ENCODE results near the gene FBXL17. TPM values are rescaled to one million over a fixed set of nuclear protein-coding genes. Genes with fewer than 3 reads are reported as not detected.

Gene FBXL17
- total and polyA plus RNA-seq, 5 donors from 2014 or later: 3.8 to 27.7 (median 6.4) TPM

GRCh38 chr5:107958432-107958831 lies 423.5 kb downstream of the FBXL17 start:
- Mint-ChIP-seq H3K36me3 (no peaks in the 10 kb centered on the region), H3K4me1 (peaks cover 0 to 13% (median 6%) of the 10 kb centered on the region in 4 donors), H3K27ac (peak overlapping the region in 2 of 3 donors; percentile 6 to 27), H3K4me3 (no peak overlapping the region), H3K27me3 (no peaks in the 10 kb centered on the region), H3K9me3 (no peaks in the 10 kb centered on the region)
- H3K27ac ChIP-seq (ENCODE audit: insufficient read depth, low read length, poor library complexity, severe bottlenecking): no peak overlapping the region
- DNase-seq (no peak), ATAC-seq (ENCODE audit: low read depth in 2 of 2) (no peak)
- no peaks in the 10 kb centered on the region for H3K9me3 ChIP-seq (ENCODE audit: control insufficient read depth in 2 of 2, low read length in 2 of 2)
- H3K4me3 ChIP-seq (ENCODE audit: low read depth, low read length): no peak overlapping the region
- no peaks in the 10 kb centered on the region for H3K27me3 ChIP-seq (ENCODE audit: control insufficient read depth, insufficient read depth, low read length)
- H3K36me3 ChIP-seq (ENCODE audit: control insufficient read depth, insufficient read depth, low read length): no peaks in the 10 kb centered on the region
- no peaks in the 10 kb centered on the region for H3K4me1 ChIP-seq (ENCODE audit: control insufficient read depth, insufficient read depth, low read length, poor library complexity, severe bottlenecking)

- no peaks in the 10 kb centered on the region for H3K4me1 ChIP-seq (ENCODE audit: control insufficient read depth, insufficient read depth, low read length, poor library complexity, severe bottlenecking)
- Mint-ChIP-seq H3K27ac (no peak overlapping the region), H3K4me3 (no peak overlapping the region), H3K36me3 (no peaks in the 10 kb centered on the region), H3K4me1 (peaks cover 0 to 13% (median 8%) of the 10 kb centered on the region in 4 donors), H3K27me3 (no peaks in the 10 kb centered on the region), H3K9me3 (no peaks in the 10 kb centered on the region)
- no peak for ATAC-seq (ENCODE audit: low read depth in 2 of 2)
- H3K36me3 ChIP-seq (ENCODE audit: control insufficient read depth, insufficient read depth, low read length): no peaks in the 10 kb centered on the region
- H3K27me3 ChIP-seq (ENCODE audit: control insufficient read depth, insufficient read depth, low read length): no peaks in the 10 kb centered on the region
- DNase-seq: no peak
- H3K9me3 ChIP-seq (ENCODE audit: control insufficient read depth in 2 of 2, low read length in 2 of 2): no peaks in the 10 kb centered on the region
- no peak overlapping the region for H3K27ac ChIP-seq (ENCODE audit: insufficient read depth, low read length, poor library complexity, severe bottlenecking)
- H3K4me3 ChIP-seq (ENCODE audit: low read depth, low read length): no peak overlapping the region
These were observed 424.8 kb downstream of the FBXL17 start for GRCh38 chr5:107957051-107957450.

GRCh38 chr5:107955321-107955720 lies 426.6 kb downstream of the FBXL17 start:
- H3K4me1 Mint-ChIP-seq: peaks cover 0 to 25% (median 8%) of the 10 kb centered on the region in 4 donors
- H3K36me3 Mint-ChIP-seq: no peaks in the 10 kb centered on the region
- DNase-seq: no peak
- no peaks in the 10 kb centered on the region for H3K27me3 Mint-ChIP-seq
- no peak for ATAC-seq (ENCODE audit: low read depth in 2 of 2)
- no peaks in the 10 kb centered on the region for H3K4me1 ChIP-seq (ENCODE audit: control insufficient read depth, insufficient read depth, low read length, poor library complexity, severe bottlenecking)
- H3K4me3 Mint-ChIP-seq: no peak overlapping the region
- H3K36me3 ChIP-seq (ENCODE audit: control insufficient read depth, insufficient read depth, low read length): no peaks in the 10 kb centered on the region
- H3K27me3 ChIP-seq (ENCODE audit: control insufficient read depth, insufficient read depth, low read length): no peaks in the 10 kb centered on the region
- H3K9me3 ChIP-seq (ENCODE audit: control insufficient read depth in 2 of 2, low read length in 2 of 2): no peaks in the 10 kb centered on the region
- H3K27ac ChIP-seq (ENCODE audit: insufficient read depth, low read length, poor library complexity, severe bottlenecking): no peak overlapping the region
- H3K9me3 Mint-ChIP-seq: no peaks in the 10 kb centered on the region
- no peak overlapping the region for H3K4me3 ChIP-seq (ENCODE audit: low read depth, low read length)
- H3K27ac Mint-ChIP-seq: no peak overlapping the region

- Histone ChIP-seq H3K4me3 (ENCODE audit: low read depth, low read length) (no peak overlapping the region), H3K27me3 (ENCODE audit: control insufficient read depth, insufficient read depth, low read length) (no peaks in the 10 kb centered on the region), H3K9me3 (ENCODE audit: control insufficient read depth in 2 of 2, low read length in 2 of 2) (no peaks in the 10 kb centered on the region), H3K36me3 (ENCODE audit: control insufficient read depth, insufficient read depth, low read length) (no peaks in the 10 kb centered on the region), H3K4me1 (ENCODE audit: control insufficient read depth, insufficient read depth, low read length, poor library complexity, severe bottlenecking) (no peaks in the 10 kb centered on the region), H3K27ac (ENCODE audit: insufficient read depth, low read length, poor library complexity, severe bottlenecking) (no peak overlapping the region)
- peaks cover 4 to 33% (median 13%) of the 10 kb centered on the region in 4 donors for H3K4me1 Mint-ChIP-seq
- H3K9me3 Mint-ChIP-seq: no peaks in the 10 kb centered on the region
- H3K4me3 Mint-ChIP-seq: no peak overlapping the region
- no peaks in the 10 kb centered on the region for H3K36me3 Mint-ChIP-seq
- ATAC-seq (ENCODE audit: low read depth in 2 of 2) (no peak), DNase-seq (no peak)
- H3K27me3 Mint-ChIP-seq: no peaks in the 10 kb centered on the region
- no peak overlapping the region for H3K27ac Mint-ChIP-seq
These were observed 427.6 kb downstream of the FBXL17 start for GRCh38 chr5:107954254-107954653.

- Mint-ChIP-seq H3K27ac (no peak overlapping the region), H3K4me1 (peaks cover 4 to 31% (median 14%) of the 10 kb centered on the region in 4 donors), H3K9me3 (no peaks in the 10 kb centered on the region), H3K4me3 (no peak overlapping the region), H3K27me3 (no peaks in the 10 kb centered on the region), H3K36me3 (no peaks in the 10 kb centered on the region)
- ATAC-seq (ENCODE audit: low read depth in 2 of 2): no peak
- no peak for DNase-seq
- Histone ChIP-seq H3K36me3 (ENCODE audit: control insufficient read depth, insufficient read depth, low read length) (no peaks in the 10 kb centered on the region), H3K9me3 (ENCODE audit: control insufficient read depth in 2 of 2, low read length in 2 of 2) (no peaks in the 10 kb centered on the region), H3K4me3 (ENCODE audit: low read depth, low read length) (no peak overlapping the region), H3K27me3 (ENCODE audit: control insufficient read depth, insufficient read depth, low read length) (no peaks in the 10 kb centered on the region), H3K4me1 (ENCODE audit: control insufficient read depth, insufficient read depth, low read length, poor library complexity, severe bottlenecking) (no peaks in the 10 kb centered on the region), H3K27ac (ENCODE audit: insufficient read depth, low read length, poor library complexity, severe bottlenecking) (no peak overlapping the region)
These were observed 429.4 kb downstream of the FBXL17 start for GRCh38 chr5:107952450-107952849.

- Histone ChIP-seq H3K4me1 (ENCODE audit: control insufficient read depth, insufficient read depth, low read length, poor library complexity, severe bottlenecking) (no peaks in the 10 kb centered on the region), H3K9me3 (ENCODE audit: control insufficient read depth in 2 of 2, low read length in 2 of 2) (no peaks in the 10 kb centered on the region), H3K27ac (ENCODE audit: insufficient read depth, low read length, poor library complexity, severe bottlenecking) (no peak overlapping the region), H3K36me3 (ENCODE audit: control insufficient read depth, insufficient read depth, low read length) (no peaks in the 10 kb centered on the region), H3K4me3 (ENCODE audit: low read depth, low read length) (no peak overlapping the region), H3K27me3 (ENCODE audit: control insufficient read depth, insufficient read depth, low read length) (no peaks in the 10 kb centered on the region)
- Mint-ChIP-seq H3K9me3 (no peaks in the 10 kb centered on the region), H3K27me3 (no peaks in the 10 kb centered on the region), H3K4me3 (no peak overlapping the region), H3K4me1 (peaks cover 4 to 31% (median 13%) of the 10 kb centered on the region in 4 donors), H3K27ac (peak overlapping the region in 1 of 3 donors; percentile 69), H3K36me3 (no peaks in the 10 kb centered on the region)
- DNase-seq: no peak
- ATAC-seq (ENCODE audit: low read depth in 2 of 2): no peak
These were observed 430.6 kb downstream of the FBXL17 start for GRCh38 chr5:107951309-107951708.

- Mint-ChIP-seq H3K9me3 (no peaks in the 10 kb centered on the region), H3K36me3 (no peaks in the 10 kb centered on the region), H3K27ac (no peak overlapping the region)
These were observed 431.1 kb downstream of the FBXL17 start for GRCh38 chr5:107950776-107951175.

GRCh38 chr5:107949688-107950341 lies 432.1 kb downstream of the FBXL17 start:
- Mint-ChIP-seq H3K4me1 (peaks cover 4 to 25% (median 16%) of the 10 kb centered on the region in 4 donors), H3K36me3 (peaks cover 7% of the 10 kb centered on the region), H3K4me3 (no peak overlapping the region), H3K27me3 (no peaks in the 10 kb centered on the region), H3K9me3 (no peaks in the 10 kb centered on the region), H3K27ac (no peak overlapping the region)
- H3K27me3 ChIP-seq (ENCODE audit: control insufficient read depth, insufficient read depth, low read length): no peaks in the 10 kb centered on the region
- DNase-seq: peak in 1 of 3 donors; percentile 60
- no peak for ATAC-seq (ENCODE audit: low read depth in 2 of 2)
- no peaks in the 10 kb centered on the region for H3K9me3 ChIP-seq (ENCODE audit: control insufficient read depth in 2 of 2, low read length in 2 of 2)
- H3K4me3 ChIP-seq (ENCODE audit: low read depth, low read length): no peak overlapping the region
- no peak overlapping the region for H3K27ac ChIP-seq (ENCODE audit: insufficient read depth, low read length, poor library complexity, severe bottlenecking)
- no peaks in the 10 kb centered on the region for H3K4me1 ChIP-seq (ENCODE audit: control insufficient read depth, insufficient read depth, low read length, poor library complexity, severe bottlenecking)
- no peaks in the 10 kb centered on the region for H3K36me3 ChIP-seq (ENCODE audit: control insufficient read depth, insufficient read depth, low read length)

More at GRCh38 chr5:107950776-107951175, 431.1 kb downstream of the FBXL17 start:
- H3K27me3 ChIP-seq (ENCODE audit: control insufficient read depth, insufficient read depth, low read length): no peaks in the 10 kb centered on the region
- H3K4me3 ChIP-seq (ENCODE audit: low read depth, low read length): no peak overlapping the region
- DNase-seq (no peak), ATAC-seq (ENCODE audit: low read depth in 2 of 2) (no peak)
- Mint-ChIP-seq H3K27me3 (no peaks in the 10 kb centered on the region), H3K4me3 (no peak overlapping the region), H3K4me1 (peaks cover 4 to 29% (median 13%) of the 10 kb centered on the region in 4 donors)
- no peaks in the 10 kb centered on the region for H3K36me3 ChIP-seq (ENCODE audit: control insufficient read depth, insufficient read depth, low read length)
- H3K27ac ChIP-seq (ENCODE audit: insufficient read depth, low read length, poor library complexity, severe bottlenecking): no peak overlapping the region
- no peaks in the 10 kb centered on the region for H3K9me3 ChIP-seq (ENCODE audit: control insufficient read depth in 2 of 2, low read length in 2 of 2)
- H3K4me1 ChIP-seq (ENCODE audit: control insufficient read depth, insufficient read depth, low read length, poor library complexity, severe bottlenecking): no peaks in the 10 kb centered on the region

Measured in CD4-positive, CD25-positive, alpha-beta regulatory T cell (primary cell).